ENCODE data around the gene ARID1A. TPM values are rescaled to one million over a fixed set of nuclear protein-coding genes. Genes with fewer than 3 reads are reported as not detected.

The ARID1A gene
- total RNA-seq, result 17.4 and 18.6 TPM in 2 replicates

GRCh38 chr1:26695356-26696118, at the start of gene ARID1A:
ARID1A (plus strand) TSS chr1:26696015; CDS start chr1:26696404, 389 bp downstream.

GRCh38 chr1:26787706-26788514, 92.1 kb downstream of the ARID1A start, which contains the start of gene PIGV:
PIGV (plus strand) TSS chr1:26787950; CDS start chr1:26790816, 2,866 bp downstream.

GRCh38 chr1:26826261-26827105, 130.7 kb downstream of the ARID1A start, which contains the start of gene ZDHHC18:
ZDHHC18 (plus strand) TSS chr1:26826688; CDS start chr1:26826805, 117 bp downstream.

Other genes starting within 250 kb of the ARID1A start
- gene HMGN2, start 223.6 kb upstream of the ARID1A start, total RNA-seq, result 268 and 569 TPM in 2 replicates
- 138 and 150 TPM in 2 replicates for gene RPS6KA1, start 166.3 kb upstream of the ARID1A start, total RNA-seq
- gene PIGV, start 91.9 kb downstream of the ARID1A start, total RNA-seq, result 10.2 and 16.9 TPM in 2 replicates
- gene ZDHHC18, start 130.7 kb downstream of the ARID1A start, total RNA-seq, result 8.7 and 11.6 TPM in 2 replicates
- gene SFN, start 167.1 kb downstream of the ARID1A start, total RNA-seq, result 1,687 and 1,807 TPM in 2 replicates
- gene GPN2, start 194.3 kb downstream of the ARID1A start, total RNA-seq, result 6.6 and 8.8 TPM in 2 replicates
- 4.0 and 6.3 TPM in 2 replicates for gene GPATCH3, start 204.5 kb downstream of the ARID1A start, total RNA-seq
- not detected in 2 replicates for gene NR0B2, start 218.0 kb downstream of the ARID1A start, total RNA-seq
- gene NUDC, start 225.7 kb downstream of the ARID1A start, total RNA-seq, result 54.4 and 117 TPM in 2 replicates

All from hair follicular keratinocyte (primary cell).